GM23248 (cell line): ENCODE data around the gene GRB10. TPM values are rescaled to one million over a fixed set of nuclear protein-coding genes. Genes with fewer than 3 reads are reported as not detected.
"Not testable (repeated sequence)": the region's sequence is repeated elsewhere in the genome, so short reads cannot be mapped to it uniquely, and the experiment has no call there.

ENCODE experiments used
- DNase-seq: peaks from one replicate; pipeline ENCODE4 v3.0.0-alpha.2; 2015
- H2AFZ ChIP-seq: fragments of 200-600 bp; sonication (generic); 2 replicates; pipeline ENCODE4 v1.6.1; 2016; ENCODE audit warnings: antibody characterized with exemption
- H3F3A ChIP-seq: fragments of 200-600 bp; sonication (generic); 2 replicates; pipeline ENCODE4 v1.6.1; 2016; ENCODE audit warnings: mild to moderate bottlenecking, antibody characterized with exemption, mixed run types; ENCODE audit not compliant: insufficient read depth
- H3K27ac ChIP-seq: fragments of 200-600 bp; sonication (generic); 2 replicates; pipeline ENCODE4 v1.5.1; 2016; ENCODE audit warnings: mild to moderate bottlenecking
- H3K27me3 ChIP-seq: fragments of 200-600 bp; sonication (generic); replicated peaks from 2 replicates; pipeline ENCODE4 v1.6.1; 2016; ENCODE audit warnings: mild to moderate bottlenecking; ENCODE audit not compliant: insufficient read depth
- H3K36me3 ChIP-seq: fragments of 200-600 bp; sonication (generic); 2 replicates; pipeline ENCODE4 v1.6.1; 2016; ENCODE audit warnings: low read depth, mild to moderate bottlenecking
- H3K4me1 ChIP-seq: fragments of 200-600 bp; sonication (generic); 2 replicates; pipeline ENCODE4 v1.6.1; 2016; ENCODE audit warnings: mild to moderate bottlenecking; ENCODE audit not compliant: insufficient read depth
- H3K4me2 ChIP-seq: fragments of 200-600 bp; sonication (generic); one replicate; pipeline ENCODE4 v1.6.1; 2016; ENCODE audit warnings: mild to moderate bottlenecking; ENCODE audit not compliant: unreplicated experiment
- H3K4me3 ChIP-seq: fragments of 200-600 bp; sonication (generic); 2 replicates; pipeline ENCODE4 v1.5.1; 2016; ENCODE audit warnings: mild to moderate bottlenecking
- H3K79me2 ChIP-seq: fragments of 200-600 bp; sonication (generic); 2 replicates; pipeline ENCODE4 v1.6.1; 2016; ENCODE audit warnings: mild to moderate bottlenecking; ENCODE audit not compliant: insufficient read depth
- H3K9ac ChIP-seq: fragments of 200-600 bp; sonication (generic); 2 replicates; pipeline ENCODE4 v1.6.1; 2016; ENCODE audit warnings: mild to moderate bottlenecking
- H3K9me2 ChIP-seq: fragments of 200-600 bp; sonication (generic); 2 replicates; pipeline ENCODE4 v1.6.1; 2016; ENCODE audit warnings: mixed run types, mild to moderate bottlenecking, moderate library complexity; ENCODE audit not compliant: insufficient read depth
- H3K9me3 ChIP-seq: fragments of 200-600 bp; sonication (generic); one replicate; pipeline ENCODE4 v1.6.1; 2017; ENCODE audit warnings: low read depth
- H4K20me1 ChIP-seq: fragments of 200-600 bp; sonication (generic); 2 replicates; pipeline ENCODE4 v1.6.0; 2016; ENCODE audit not compliant: insufficient read depth
- EZH2 ChIP-seq: fragments of 200-600 bp; sonication (generic); IDR thresholded peaks from 2 replicates; pipeline ENCODE4 v1.6.1; 2018; ENCODE audit warnings: antibody characterized with exemption, mild to moderate bottlenecking; ENCODE audit not compliant: insufficient read depth, poor library complexity, severe bottlenecking
- EZH2phosphoT487 ChIP-seq: fragments of 200-600 bp; sonication (generic); IDR thresholded peaks from 2 replicates; pipeline ENCODE4 v1.6.1; 2018; ENCODE audit warnings: antibody characterized with exemption, moderate library complexity, mild to moderate bottlenecking, low read depth; ENCODE audit not compliant: insufficient read depth
- WGBS, 2 experiments: methylation state at CpG; one replicate each; pipeline ENCODE4 v1.1.6; 2015 to 2017; ENCODE audit warnings: low lambda C conversion rate in 2 of 2, low coverage in 1 of 2; ENCODE audit errors: missing lambda C conversion rate in 2 of 2; 5-methylcytosine and 5-hydroxymethylcytosine counted together
- in situ Hi-C: fragments of 300-500 bp; cut with MboI; formaldehyde crosslinking; loops from 2 replicates; pipeline ENCODE4 v1.15.0; 2020
- polyA plus RNA-seq: library from polyadenylated mRNA; unstranded; fragments of >200 nt; fragmentation: Nextera tagmentation; extraction: Ambion mirVana; gene quantifications from 2 replicates; pipeline ENCODE4 v1.2.1, GENCODE V29; 2016
- total RNA-seq: library from RNA; depleted of rRNA; stranded (reverse); fragments of >200 nt; shearing (Covaris generic); gene quantifications from 2 replicates; pipeline ENCODE4 v1.2.3, GENCODE V29; 2014

The GRB10 gene
- total and polyA plus RNA-seq, 2 experiments from 2014 or later: 12.9 to 25.9 TPM

DNA sequence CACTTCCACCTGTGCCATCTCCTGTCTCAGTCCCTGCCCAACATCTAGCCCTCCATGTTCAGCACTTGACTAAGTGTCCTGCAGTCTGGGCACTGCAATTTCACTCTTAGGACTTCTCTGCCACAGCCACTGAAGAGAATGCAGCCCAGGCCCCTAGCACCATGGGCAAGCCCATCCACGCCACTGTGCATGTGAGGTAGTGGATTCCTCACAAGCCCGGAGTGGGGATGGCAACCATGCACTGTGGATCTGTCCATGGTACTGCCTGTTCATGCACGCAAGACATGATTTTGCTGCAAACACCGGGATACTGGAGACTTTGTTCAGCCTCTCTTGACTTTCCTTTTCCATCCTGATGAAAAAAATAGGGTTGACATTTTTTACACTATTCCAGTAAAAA is 229.8 kb downstream of the GRB10 start:
- no peaks in the 10 kb centered on the region for H3K4me1 ChIP-seq
- no peak overlapping the region for H3K9ac ChIP-seq
- in situ Hi-C loops: no loop called here
- no peaks in the 10 kb centered on the region for H3K36me3 ChIP-seq
- no peak overlapping the region for H3K27ac ChIP-seq
- no peaks in the 10 kb centered on the region for H3F3A ChIP-seq
- H4K20me1 ChIP-seq: no peaks in the 10 kb centered on the region
- no peak overlapping the region for H2AFZ ChIP-seq
- H3K27me3 ChIP-seq: peaks cover 12% of the 10 kb centered on the region; the same call in 1 of the 2 replicates
- H3K9me3 ChIP-seq: no peaks in the 10 kb centered on the region
- H3K79me2 ChIP-seq: no peaks in the 10 kb centered on the region
- no peak overlapping the region for H3K4me3 ChIP-seq
- 17 to 18% methylated on average over 4 of the region's 4 CpGs for WGBS, 2 experiments
- peak; percentile 66 for DNase-seq
- no peak overlapping the region for H3K4me2 ChIP-seq
- H3K9me2 ChIP-seq: no peaks in the 10 kb centered on the region
- TF ChIP-seq EZH2phosphoT487 (no peak), EZH2 (no peak)

- TF ChIP-seq EZH2: no peak
- no peak for TF ChIP-seq EZH2phosphoT487
- Histone ChIP-seq H3K79me2 (no peaks in the 10 kb centered on the region), H3K9me3 (no peaks in the 10 kb centered on the region), H3K9me2 (no peaks in the 10 kb centered on the region), H3K36me3 (no peaks in the 10 kb centered on the region), H3K27ac (no peak overlapping the region), H4K20me1 (no peaks in the 10 kb centered on the region), H3F3A (no peaks in the 10 kb centered on the region), H3K4me2 (no peak overlapping the region), H2AFZ (no peak overlapping the region), H3K9ac (no peak overlapping the region), H3K4me1 (no peaks in the 10 kb centered on the region), H3K4me3 (no peak overlapping the region), H3K27me3 (0 out of 2 replicates have a peak, but pooled peaks cover 12% of the 10 kb centered on the region)
- WGBS, 2 experiments: 53 to 55% methylated on average over 4 of the region's 4 CpGs
- DNase-seq: no peak
- in situ Hi-C loops: no loop called here
Measured at GRCh38 chr7:50552139-50552538, 230.6 kb downstream of the GRB10 start.

GRCh38 chr7:50545613-50546012 is 237.1 kb downstream of the GRB10 start:
- H3K9ac ChIP-seq, H3K27ac ChIP-seq, H3K27me3 ChIP-seq, H3K79me2 ChIP-seq, H3K4me3 ChIP-seq, H4K20me1 ChIP-seq, H3K9me3 ChIP-seq, H3K9me2 ChIP-seq, H2AFZ ChIP-seq, H3K36me3 ChIP-seq, DNase-seq, H3K4me2 ChIP-seq, in situ Hi-C loops, H3F3A ChIP-seq, H3K4me1 ChIP-seq: not testable (repeated sequence)
- WGBS, 2 experiments: 73% methylated on average over 4 of the region's 4 CpGs

- no peaks in the 10 kb centered on the region for H3K9me2 ChIP-seq
- WGBS, 2 experiments: 63 to 73% methylated on average over 6 of the region's 6 CpGs
- no peaks in the 10 kb centered on the region for H3F3A ChIP-seq
- no peak for DNase-seq
- H3K79me2 ChIP-seq: no peaks in the 10 kb centered on the region
- no peak overlapping the region for H3K4me2 ChIP-seq
- H3K27ac ChIP-seq: no peak overlapping the region
- in situ Hi-C loops: no loop called here
- no peaks in the 10 kb centered on the region for H4K20me1 ChIP-seq
- H3K9me3 ChIP-seq: no peaks in the 10 kb centered on the region
- 0 out of 2 replicates have a peak, but pooled peaks cover 9% of the 10 kb centered on the region for H3K27me3 ChIP-seq
- H3K9ac ChIP-seq: no peak overlapping the region
- H3K4me1 ChIP-seq: no peaks in the 10 kb centered on the region
- no peak overlapping the region for H2AFZ ChIP-seq
- no peaks in the 10 kb centered on the region for H3K36me3 ChIP-seq
- TF ChIP-seq EZH2 (no peak), EZH2phosphoT487 (no peak)
- H3K4me3 ChIP-seq: no peak overlapping the region
Measured at GRCh38 chr7:50544992-50545391, 237.7 kb downstream of the GRB10 start.

GRCh38 chr7:50543776-50544442 is 238.8 kb downstream of the GRB10 start:
- no peak overlapping the region for H3K4me3 ChIP-seq
- no peaks in the 10 kb centered on the region for H3K79me2 ChIP-seq
- H3K9me3 ChIP-seq: no peaks in the 10 kb centered on the region
- H4K20me1 ChIP-seq: no peaks in the 10 kb centered on the region
- no peaks in the 10 kb centered on the region for H3K4me1 ChIP-seq
- no peak overlapping the region for H3K27ac ChIP-seq
- in situ Hi-C loops: no loop called here
- no peak overlapping the region for H3K4me2 ChIP-seq
- no peak overlapping the region for H2AFZ ChIP-seq
- no peak for DNase-seq
- no peaks in the 10 kb centered on the region for H3K9me2 ChIP-seq
- H3F3A ChIP-seq: no peaks in the 10 kb centered on the region
- 0 out of 2 replicates have a peak, but pooled peaks cover 9% of the 10 kb centered on the region for H3K27me3 ChIP-seq
- TF ChIP-seq EZH2 (no peak), EZH2phosphoT487 (no peak)
- WGBS, 2 experiments: 80 to 81% methylated on average over 18 of the region's 18 CpGs
- no peaks in the 10 kb centered on the region for H3K36me3 ChIP-seq
- no peak overlapping the region for H3K9ac ChIP-seq
